NT2/D1 (cell line): ENCODE data around the gene ANAPC10.

Source experiments
- SUZ12 ChIP-seq: IDR thresholded peaks from 2 replicates; pipeline ENCODE4 v1.6.1; 2011; ENCODE audit not compliant: insufficient read length, insufficient read depth; ENCODE audit errors: extremely low read depth
- YY1 ChIP-seq: IDR thresholded peaks from 2 replicates; pipeline ENCODE4 v1.6.1; 2011; ENCODE audit not compliant: insufficient read length, insufficient read depth
- ZNF274 ChIP-seq: IDR thresholded peaks from 2 replicates; pipeline ENCODE4 v1.6.1; 2011; ENCODE audit warnings: mild to moderate bottlenecking, low read depth, low read length

- no peak for TF ChIP-seq SUZ12
- no peak for TF ChIP-seq ZNF274
- no peak for TF ChIP-seq YY1
Measured at GRCh38 chr4:145081756-145082155, 16.2 kb downstream of the ANAPC10 start.
